ENCODE results near the gene SH3BGRL3. TPM values are rescaled to one million over a fixed set of nuclear protein-coding genes. Genes with fewer than 3 reads are reported as not detected.

Gene SH3BGRL3
- total and polyA plus RNA-seq, 2 of the 13 experiments (the other 11 are each of a cell fraction or from before 2014, with no cell fraction given) = 11.4 to 12.2 TPM

DNA sequence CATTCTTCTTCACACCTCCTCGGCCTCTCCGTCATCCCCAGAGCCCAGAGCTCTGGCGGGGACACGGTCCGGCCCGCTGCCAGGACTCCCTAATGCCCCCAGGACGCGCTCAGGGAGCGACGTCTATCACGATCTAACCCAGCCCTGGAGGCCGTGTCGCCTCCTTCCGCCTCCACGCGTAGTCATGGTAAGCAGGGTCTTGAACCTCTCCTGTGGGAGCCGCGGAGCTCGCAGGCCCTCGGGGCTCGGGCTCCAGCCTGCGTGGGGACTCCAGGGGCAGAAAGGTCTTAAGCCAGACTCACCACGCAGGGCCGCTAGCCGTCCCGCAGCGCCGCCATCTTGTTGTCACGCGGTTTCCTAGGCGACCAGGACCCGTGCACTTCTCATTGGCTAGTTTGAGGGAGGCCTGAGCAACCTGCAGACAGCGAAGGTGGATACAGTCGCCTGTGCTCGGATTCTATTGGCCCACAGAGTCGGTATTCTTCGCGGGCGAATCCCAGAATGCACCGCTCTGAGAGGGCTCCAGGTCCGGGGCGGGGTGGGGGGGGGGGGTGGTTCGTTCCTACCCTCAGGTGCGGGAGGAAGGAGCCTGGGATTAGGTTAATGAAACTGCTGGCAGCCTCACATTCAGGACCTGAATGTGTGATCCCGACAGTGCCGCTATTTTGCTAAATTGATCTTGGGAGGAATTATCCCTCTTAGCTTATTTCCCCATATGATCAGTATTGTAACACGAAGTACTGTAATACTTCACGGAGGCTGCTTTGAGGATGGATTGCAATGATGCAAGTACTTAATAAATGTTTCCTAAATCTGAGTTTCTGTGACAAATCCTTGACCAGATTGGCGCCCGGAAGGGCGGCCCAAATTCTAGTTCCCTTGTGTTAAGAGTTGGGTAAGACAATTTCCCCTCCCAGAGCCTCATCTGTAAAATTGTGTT, 26.7 kb downstream of the SH3BGRL3 start, which contains the start of gene UBXN11 (continued):
- no peak for TF ChIP-seq AGO2 (optimal IDR thresholded peaks at IDR 0.05; ENCODE audit: low read depth, low read length)
- TF ChIP-seq MEF2D (CRISPR knock-in tag; IDR thresholded peaks at IDR 0.05) = no peak
- peak; percentile 89 for TF ChIP-seq RFX1 (IDR thresholded peaks at IDR 0.05)
- no peak for TF ChIP-seq NFRKB (IDR thresholded peaks at IDR 0.05)
- TF ChIP-seq, protein P1, sequence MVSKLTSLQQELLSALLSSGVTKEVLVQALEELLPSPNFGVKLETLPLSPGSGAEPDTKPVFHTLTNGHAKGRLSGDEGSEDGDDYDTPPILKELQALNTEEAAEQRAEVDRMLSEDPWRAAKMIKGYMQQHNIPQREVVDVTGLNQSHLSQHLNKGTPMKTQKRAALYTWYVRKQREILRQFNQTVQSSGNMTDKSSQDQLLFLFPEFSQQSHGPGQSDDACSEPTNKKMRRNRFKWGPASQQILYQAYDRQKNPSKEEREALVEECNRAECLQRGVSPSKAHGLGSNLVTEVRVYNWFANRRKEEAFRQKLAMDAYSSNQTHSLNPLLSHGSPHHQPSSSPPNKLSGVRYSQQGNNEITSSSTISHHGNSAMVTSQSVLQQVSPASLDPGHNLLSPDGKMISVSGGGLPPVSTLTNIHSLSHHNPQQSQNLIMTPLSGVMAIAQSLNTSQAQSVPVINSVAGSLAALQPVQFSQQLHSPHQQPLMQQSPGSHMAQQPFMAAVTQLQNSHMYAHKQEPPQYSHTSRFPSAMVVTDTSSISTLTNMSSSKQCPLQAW (CRISPR knock-in tag; IDR thresholded peaks at IDR 0.05) = 0 out of 2 replicates have a peak, but pooled peaks have one; percentile 24
- no peak for TF ChIP-seq MLLT10 (CRISPR knock-in tag; IDR thresholded peaks at IDR 0.05)
- no peak for TF ChIP-seq ZNF766 (CRISPR knock-in tag; IDR thresholded peaks at IDR 0.05; ENCODE audit: borderline replicate concordance)
- no peak for TF ChIP-seq ZBTB7B (CRISPR knock-in tag; IDR thresholded peaks at IDR 0.05)
- no peak for TF ChIP-seq KLF15 (CRISPR knock-in tag; IDR thresholded peaks at IDR 0.05; ENCODE audit: borderline replicate concordance)
- TF ChIP-seq ZNF317 (CRISPR knock-in tag; IDR thresholded peaks at IDR 0.05) = no peak
- TF ChIP-seq MYNN (CRISPR knock-in tag; IDR thresholded peaks at IDR 0.05; ENCODE audit: low read depth) = no peak
- no peak for TF ChIP-seq YEATS4 (CRISPR knock-in tag; IDR thresholded peaks at IDR 0.05; ENCODE audit: borderline replicate concordance)
- no peak for TF ChIP-seq ZFP36L2 (CRISPR knock-in tag; IDR thresholded peaks at IDR 0.05)
- no peak for TF ChIP-seq NFIC (IDR thresholded peaks at IDR 0.05; ENCODE audit: low read length)
- TF ChIP-seq ZNF761 (CRISPR knock-in tag; conservative IDR thresholded peaks at IDR 0.05) = 0 out of 2 replicates have a peak, but pooled peaks have one; percentile 40
- TF ChIP-seq ZNF841 (CRISPR knock-in tag; IDR thresholded peaks at IDR 0.05; ENCODE audit: borderline replicate concordance) = no peak
- no peak for TF ChIP-seq CHD2 (IDR thresholded peaks at IDR 0.05; ENCODE audit: low read depth, low read length)
- TF ChIP-seq PPARG (CRISPR knock-in tag; conservative IDR thresholded peaks at IDR 0.05) = no peak
- no peak for TF ChIP-seq GPBP1L1 (CRISPR knock-in tag; IDR thresholded peaks at IDR 0.05)
- TF ChIP-seq ONECUT2 (CRISPR knock-in tag; IDR thresholded peaks at IDR 0.05) = no peak
- no peak for TF ChIP-seq HMG20A (CRISPR knock-in tag; IDR thresholded peaks at IDR 0.05; ENCODE audit: borderline replicate concordance)
- peak; percentile 56 for TF ChIP-seq GABPB1 (CRISPR knock-in tag; IDR thresholded peaks at IDR 0.05)
- TF ChIP-seq HBP1 (CRISPR knock-in tag; IDR thresholded peaks at IDR 0.05; ENCODE audit: low read depth) = 0 out of 2 replicates have a peak, but pooled peaks have one; percentile 48
- TF ChIP-seq KAT7 (CRISPR knock-in tag; IDR thresholded peaks at IDR 0.05; ENCODE audit: borderline replicate concordance) = no peak
- no peak for TF ChIP-seq ZIK1 (CRISPR knock-in tag; IDR thresholded peaks at IDR 0.05; ENCODE audit: borderline replicate concordance, low read depth)
- TF ChIP-seq NFKB2 (CRISPR knock-in tag; IDR thresholded peaks at IDR 0.05; ENCODE audit: borderline replicate concordance) = no peak
- TF ChIP-seq NFE2L1 (CRISPR knock-in tag; IDR thresholded peaks at IDR 0.05; ENCODE audit: borderline replicate concordance) = no peak
